HepG2 (cell line): Measurements from ENCODE around the gene TSPAN12. TPM values are rescaled to one million over a fixed set of nuclear protein-coding genes. Genes with fewer than 3 reads are reported as not detected.
A peak's percentile ranks its signal among the peaks of the same experiment; 100 is the strongest.

Experiments
- ATAC-seq: fragments of 200-7000 bp; cut with Tn5 transposase; 3 replicates; pipeline ENCODE4 v1.9.1; 2020; ENCODE audit warnings: mild to moderate bottlenecking, moderate library complexity
- BruUV-seq: library from RNA; stranded (reverse); fragments of 400-500 nt; replicated peaks from 2 replicates; lab custom pipeline; 2021; lab: Mats Ljungman, UMichigan
- CTCF ChIA-PET: fragments of 300-600 bp; formaldehyde crosslinking; extraction: SDS; loops from one replicate; lab custom pipeline; 2021; ENCODE audit warnings: low total read pairs, inconsistent platforms, low intra/inter-chr PET ratio; lab: Yijun Ruan, JAX
- POLR2A ChIA-PET: fragments of 350-600 bp; sonication (Branson Sonifier 250); formaldehyde crosslinking; loops from one replicate; lab custom pipeline; 2020; ENCODE audit warnings: antibody characterized with exemption, inconsistent platforms; lab: Yijun Ruan, JAX
- DNase-seq: peaks from one replicate; pipeline ENCODE4 v3.0.0-alpha.2; 2015; ENCODE audit warnings: low spot score
- FAIRE-seq: peaks from 3 replicates; lab custom pipeline; 2011; peaks lifted over from hg19 to GRCh38; lab: Jason Lieb, UNC
- H2AFZ ChIP-seq: one replicate; pipeline ENCODE4 v1.6.1; 2011; ENCODE audit warnings: low read length, inconsistent platforms
- H3K27ac ChIP-seq: fragments of 300-600 bp; 3 replicates; pipeline ENCODE4 v1.8.0; 2011; ENCODE audit warnings: mixed run types, mild to moderate bottlenecking, mixed read lengths, low read length, inconsistent platforms; ENCODE audit not compliant: insufficient read depth; ENCODE audit errors: extremely low read length
- H3K27me3 ChIP-seq, 2 experiments: fragments of 200-600 bp in 1 of 2; 2 replicates in 1 of 2; 3 replicates in 1 of 2; pipeline versions ENCODE4 v1.6.0 to v1.8.0; 2011; ENCODE audit warnings: low read length in 2 of 2, mild to moderate bottlenecking in 2 of 2, moderate library complexity in 2 of 2, inconsistent platforms in 1 of 2; ENCODE audit not compliant: insufficient read depth in 2 of 2, control insufficient read depth in 1 of 2
- H3K36me3 ChIP-seq, 2 experiments: fragments of 200-600 bp in 1 of 2; replicated peaks in 1 of 2; 2 replicates in 1 of 2; 3 replicates in 1 of 2; pipeline versions ENCODE4 v1.5.1 to v1.8.0; 2011; ENCODE audit warnings: low read length in 2 of 2, inconsistent platforms in 1 of 2; ENCODE audit not compliant: insufficient read depth in 2 of 2, control insufficient read depth in 1 of 2
- H3K4me1 ChIP-seq: 2 replicates; pipeline ENCODE4 v1.5.1; 2012; ENCODE audit warnings: low read length, inconsistent platforms; ENCODE audit not compliant: insufficient read depth
- H3K4me2 ChIP-seq: 2 replicates; pipeline ENCODE4 v1.6.0; 2011; ENCODE audit warnings: low read depth, low read length, inconsistent platforms
- H3K4me3 ChIP-seq, 3 experiments: fragments of 200-600 bp in 1 of 3; sonication (generic), shearing (Covaris generic) in 1 of 3; replicated peaks in 1 of 3; 2 replicates each; pipeline ENCODE4 v1.5.1; 2011 to 2016; ENCODE audit warnings: low read length in 3 of 3, inconsistent platforms in 2 of 3, low read depth in 2 of 3, mild to moderate bottlenecking in 2 of 3, control low read depth in 1 of 3, mixed read lengths in 1 of 3; ENCODE audit not compliant: insufficient read depth in 1 of 3
- H3K79me2 ChIP-seq: one replicate; pipeline ENCODE4 v1.6.1; 2011; ENCODE audit warnings: low read length, inconsistent platforms; ENCODE audit not compliant: insufficient read depth
- H3K9ac ChIP-seq: 2 replicates; pipeline ENCODE4 v1.6.0; 2011; ENCODE audit warnings: mild to moderate bottlenecking, low read depth, low read length, inconsistent platforms; ENCODE audit not compliant: insufficient read depth
- H3K9me3 ChIP-seq: 2 replicates; pipeline ENCODE4 v1.5.1; 2012; ENCODE audit warnings: mild to moderate bottlenecking, low read length
- H4K20me1 ChIP-seq: 2 replicates; pipeline ENCODE4 v1.6.0; 2011; ENCODE audit warnings: inconsistent platforms, mild to moderate bottlenecking, low read length, moderate library complexity; ENCODE audit not compliant: insufficient read depth
- ARID5B ChIP-seq: IDR thresholded peaks from 2 replicates; pipeline ENCODE4 v1.4.0; 2020; ENCODE audit warnings: mild to moderate bottlenecking, missing genetic modification reagents
- BHLHE40 ChIP-seq: IDR thresholded peaks from 2 replicates; pipeline ENCODE4 v1.6.1; 2011; ENCODE audit warnings: low read length, improper control_type of control experiment
- CC2D1A ChIP-seq: sonication (generic); formaldehyde crosslinking; IDR thresholded peaks from 2 replicates; pipeline ENCODE4 v1.8.1; 2023; ENCODE audit warnings: mild to moderate bottlenecking, missing genetic modification reagents
- SIN3A ChIP-seq: IDR thresholded peaks from 2 replicates; pipeline ENCODE4 v1.6.1; 2011; ENCODE audit warnings: low read depth, mild to moderate bottlenecking, control low read depth, low read length, borderline replicate concordance
- SNAPC2 ChIP-seq: sonication (generic); formaldehyde crosslinking; IDR thresholded peaks from 2 replicates; pipeline ENCODE4 v1.8.1; 2022; ENCODE audit warnings: mild to moderate bottlenecking, missing genetic modification reagents
- SOX5 ChIP-seq: IDR thresholded peaks from 2 replicates; pipeline ENCODE4 v1.6.1; 2016; ENCODE audit warnings: borderline replicate concordance
- TFAP4 ChIP-seq: sonication (generic); IDR thresholded peaks from 2 replicates; pipeline ENCODE4 v1.6.1; 2016; ENCODE audit warnings: low read depth, borderline replicate concordance
- ZNF225 ChIP-seq: sonication (generic); formaldehyde crosslinking; IDR thresholded peaks from 2 replicates; pipeline ENCODE4 v1.4.0; 2020; ENCODE audit warnings: mild to moderate bottlenecking, missing genetic modification reagents
- ZNF367 ChIP-seq: sonication (generic); formaldehyde crosslinking; IDR thresholded peaks from 2 replicates; pipeline ENCODE4 v1.4.0; 2020; ENCODE audit warnings: missing genetic modification reagents, borderline replicate concordance
- WGBS: methylation state at CpG from one replicate; pipeline ENCODE4 v1.1.6; 2017; ENCODE audit warnings: low lambda C conversion rate; 5-methylcytosine and 5-hydroxymethylcytosine counted together
- in situ Hi-C: cut with HindIII; loops from 2 replicates; pipeline ENCODE4 v1.10.0; 2017; ENCODE audit warnings: low pct_unique_long_range_greater_than_20kb; ENCODE audit not compliant: extremely low pct_ligation_motif_present
- intact Hi-C: fragments of 100-400 bp; cut with micrococcal nuclease; formaldehyde crosslinking; loops from one replicate; pipeline ENCODE4 v1.10.0; 2022; ENCODE audit not compliant: unreplicated experiment
- polyA plus RNA-seq, 8 experiments: library from polyadenylated mRNA; depleted of rRNA in 3 of 8; stranded (reverse) in 7 of 8; unstranded in 1 of 8; fragments of >200 nt; fragmentation: Illumina TruSeq in 4 of 8; extraction: Trizol in 4 of 8; gene quantifications; 2 replicates each; pipeline versions ENCODE4 v1.2.1 to v1.2.3, GENCODE V29; 2011 to 2016; ENCODE audit warnings: low read depth in 4 of 8, missing spikeins in 1 of 8, mixed read lengths in 1 of 8; ENCODE audit not compliant: insufficient read depth in 1 of 8
- total RNA-seq, 5 experiments: library from RNA; depleted of rRNA; stranded (reverse); fragments of >200 nt; fragmentation: Illumina TruSeq; extraction: Trizol; gene quantifications; 2 replicates each; pipeline ENCODE4 v1.2.3, GENCODE V29; 2016; ENCODE audit warnings: low read depth in 1 of 5

The TSPAN12 gene
- total and polyA plus RNA-seq, 2 of the 13 experiments (the other 11 are each of a cell fraction or from before 2014, with no cell fraction given): 0.48 to 0.95 TPM

GRCh38 chr7:120842121-120842621 lies 15.8 kb downstream of the TSPAN12 start:
- Histone ChIP-seq H3K4me2 (no peak overlapping the region), H3K4me1 (peaks cover 8% of the 10 kb centered on the region; the same call in 1 of the 2 replicates), H2AFZ (no peak overlapping the region), H3K4me3 (no peak overlapping the region), H3K27ac (no peak overlapping the region), H3K36me3 (no peaks in the 10 kb centered on the region), H3K79me2 (no peaks in the 10 kb centered on the region), H3K27me3 (no peaks in the 10 kb centered on the region), H3K9ac (no peak overlapping the region), H4K20me1 (no peaks in the 10 kb centered on the region), H3K9me3 (no peaks in the 10 kb centered on the region)
- TF ChIP-seq TFAP4 (peak; percentile 30; the same call in 1 of the 2 replicates), SNAPC2 (CRISPR knock-in tag) (no peak), ARID5B (CRISPR knock-in tag) (0 out of 2 replicates have a peak, but pooled peaks have one; percentile 18), SOX5 (peak; percentile 19; the same call in 1 of the 2 replicates), ZNF225 (no peak), SIN3A (no peak), BHLHE40 (peak; percentile 38; the same call in 1 of the 2 replicates), ZNF367 (CRISPR knock-in tag) (no peak), CC2D1A (CRISPR knock-in tag) (no peak)
- no TSS peak for BruUV-seq
- peak; percentile 62 for ATAC-seq
- intact Hi-C loops: no loop called here
- 6% methylated on average over 4 of the region's 4 CpGs for WGBS
- ChIA-PET CTCF (no interaction called here), POLR2A (no interaction called here)
- peak; percentile 3 for DNase-seq
- FAIRE-seq: no peak
- in situ Hi-C loops: no loop called here
